Myocyte (in vitro differentiated cells): ENCODE measurements around the gene ITGAL. TPM values are rescaled to one million over a fixed set of nuclear protein-coding genes. Genes with fewer than 3 reads are reported as not detected.

ENCODE experiments used
- DNase-seq: peaks from one replicate; pipeline ENCODE4 v3.0.0-alpha.2; 2012; ENCODE audit warnings: low read depth
- microRNA-seq: library from miRNA; unstranded; fragments of <30 nt; microRNA quantifications from one replicate; pipeline ENCODE4, GENCODE V29; 2016
- total RNA-seq: library from RNA; depleted of rRNA; stranded (reverse); fragments of >200 nt; gene quantifications from 2 replicates; pipeline ENCODE4 v1.2.3, GENCODE V29; 2014

Gene ITGAL
- total RNA-seq, 1 donor from 2014 or later = not detected

DNA sequence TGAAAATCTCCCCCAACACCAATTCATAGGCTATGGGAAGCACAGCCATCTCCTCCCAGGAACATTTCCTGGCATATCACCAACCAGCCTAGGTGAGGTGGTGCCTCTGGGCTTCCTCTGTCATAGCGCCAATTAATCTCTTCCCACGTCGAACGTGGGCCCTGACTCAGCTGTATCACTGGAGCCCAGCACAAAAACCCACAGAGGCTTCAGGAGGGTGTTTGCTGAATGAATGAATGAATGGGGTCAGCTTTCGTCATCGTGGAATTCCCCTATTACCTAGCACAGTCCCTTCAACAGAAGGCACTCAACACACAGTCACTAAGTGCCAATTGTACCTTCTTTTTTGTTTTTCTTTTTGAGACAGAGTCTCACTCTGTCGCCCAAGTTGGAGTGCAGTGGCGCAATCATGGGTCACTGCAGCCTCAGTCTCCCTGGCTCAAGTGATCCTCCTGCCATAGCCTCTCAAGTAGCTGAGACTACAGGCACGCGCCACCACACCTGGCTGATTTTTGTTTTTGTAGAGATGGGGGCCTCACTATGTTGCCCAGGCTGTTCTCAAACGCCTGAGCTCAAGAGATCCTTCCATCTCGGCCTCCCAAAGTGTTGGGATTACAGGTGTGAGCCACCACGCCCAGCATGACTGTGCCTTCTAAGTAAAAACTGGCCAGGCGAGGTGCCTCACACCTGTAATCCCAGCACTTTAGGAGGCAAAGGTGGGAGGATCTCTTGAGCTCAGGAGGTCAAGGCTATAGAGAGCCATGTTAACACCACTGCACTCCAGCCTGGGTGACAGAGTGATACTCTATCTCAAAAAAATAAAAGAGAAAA, 94.8 kb downstream of the ITGAL start:
- DNase-seq = no peak

DNA sequence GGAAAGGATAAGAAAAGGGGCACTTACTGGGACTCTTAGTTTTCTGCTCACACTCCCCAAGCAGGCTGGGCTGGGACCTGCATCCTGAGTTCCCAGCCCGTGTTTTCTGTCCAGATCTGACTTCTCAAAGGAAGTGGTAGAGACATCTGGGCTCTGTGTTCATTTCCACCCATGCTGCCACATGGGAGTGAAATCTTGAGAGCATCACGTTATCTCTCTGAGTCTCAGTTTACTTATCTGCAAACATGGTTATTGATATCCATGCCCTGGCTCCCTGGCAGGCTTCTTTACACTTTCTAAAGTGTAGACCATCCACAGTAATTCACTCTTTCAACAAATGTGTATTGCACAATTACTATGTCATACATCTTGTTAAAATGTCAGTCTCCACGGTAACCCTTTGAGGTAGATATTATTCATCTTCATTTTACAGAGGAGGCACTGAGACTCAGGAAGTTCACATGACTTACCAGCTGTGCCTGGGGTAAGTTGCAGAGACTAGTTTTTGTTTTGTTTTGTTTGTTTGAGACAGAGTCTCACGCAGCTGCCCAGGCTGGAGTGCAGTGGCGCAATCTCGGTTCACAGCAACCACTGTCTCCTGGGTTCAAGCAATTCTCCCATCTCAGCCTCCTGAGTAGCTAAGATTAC, 95.6 kb downstream of the ITGAL start:
- DNase-seq = peak; percentile 74

DNA sequence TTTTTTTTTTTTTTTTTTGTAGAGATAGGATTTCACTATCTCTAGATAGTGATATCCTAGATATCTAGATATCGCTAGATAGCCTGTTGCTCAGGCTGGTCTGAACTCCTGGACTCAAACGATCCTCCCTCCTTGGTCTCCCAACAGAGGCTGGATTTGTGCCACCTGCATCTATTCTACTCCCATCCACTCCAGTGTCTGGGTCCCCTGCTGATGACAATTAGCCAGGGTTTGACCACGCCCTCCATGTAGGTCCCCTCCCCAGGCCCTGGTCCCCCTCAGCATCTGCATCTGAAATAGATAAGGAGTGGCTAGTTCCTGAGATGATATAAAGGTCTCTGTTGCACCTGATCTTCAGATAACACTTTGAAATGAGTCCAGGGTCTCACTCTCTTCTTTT, 96.7 kb downstream of the ITGAL start:
- no peak for DNase-seq

DNA sequence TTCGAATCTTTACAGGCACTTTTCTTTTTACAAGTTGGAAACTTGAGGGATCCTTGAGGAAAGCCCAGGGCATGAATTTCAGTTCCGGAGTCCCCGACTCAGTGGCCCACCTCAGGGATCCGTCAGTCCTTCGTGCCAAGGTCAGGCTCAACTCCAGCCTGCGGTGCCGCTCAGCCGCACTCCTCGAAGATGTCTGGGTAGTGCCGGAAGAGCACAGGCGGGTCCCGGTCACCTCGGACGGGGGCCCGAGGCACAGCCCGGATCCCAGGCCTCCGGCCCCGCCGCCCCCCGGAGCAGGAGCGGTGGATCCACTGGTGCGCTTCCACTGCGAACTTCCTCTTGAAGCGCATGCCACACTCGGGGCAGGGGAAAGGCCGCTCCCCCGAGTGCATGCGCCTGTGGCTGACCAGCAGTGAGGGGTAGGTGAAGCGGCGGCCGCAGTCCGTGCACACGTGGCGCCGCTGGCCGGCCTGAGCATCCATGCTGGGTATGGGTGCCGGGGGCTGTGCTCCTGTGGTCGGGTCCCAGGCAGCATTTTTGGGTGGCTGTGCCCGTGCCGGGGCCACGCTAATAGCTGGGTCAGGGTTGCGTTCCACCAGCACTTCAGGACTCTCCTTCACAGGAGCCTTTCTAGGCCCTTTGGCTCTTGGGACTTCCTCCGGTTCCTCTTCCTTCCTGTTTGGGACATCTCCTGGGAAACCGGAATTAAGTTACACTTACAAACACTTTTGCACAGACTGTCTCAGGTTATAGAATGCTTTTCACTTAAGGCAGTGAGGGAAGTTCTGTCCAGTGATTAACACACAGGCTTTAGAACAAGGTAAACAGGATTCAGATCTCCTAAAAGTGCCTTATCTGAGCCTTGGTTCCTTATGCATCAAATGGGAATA, 97.4 kb downstream of the ITGAL start:
- no peak for DNase-seq

DNA sequence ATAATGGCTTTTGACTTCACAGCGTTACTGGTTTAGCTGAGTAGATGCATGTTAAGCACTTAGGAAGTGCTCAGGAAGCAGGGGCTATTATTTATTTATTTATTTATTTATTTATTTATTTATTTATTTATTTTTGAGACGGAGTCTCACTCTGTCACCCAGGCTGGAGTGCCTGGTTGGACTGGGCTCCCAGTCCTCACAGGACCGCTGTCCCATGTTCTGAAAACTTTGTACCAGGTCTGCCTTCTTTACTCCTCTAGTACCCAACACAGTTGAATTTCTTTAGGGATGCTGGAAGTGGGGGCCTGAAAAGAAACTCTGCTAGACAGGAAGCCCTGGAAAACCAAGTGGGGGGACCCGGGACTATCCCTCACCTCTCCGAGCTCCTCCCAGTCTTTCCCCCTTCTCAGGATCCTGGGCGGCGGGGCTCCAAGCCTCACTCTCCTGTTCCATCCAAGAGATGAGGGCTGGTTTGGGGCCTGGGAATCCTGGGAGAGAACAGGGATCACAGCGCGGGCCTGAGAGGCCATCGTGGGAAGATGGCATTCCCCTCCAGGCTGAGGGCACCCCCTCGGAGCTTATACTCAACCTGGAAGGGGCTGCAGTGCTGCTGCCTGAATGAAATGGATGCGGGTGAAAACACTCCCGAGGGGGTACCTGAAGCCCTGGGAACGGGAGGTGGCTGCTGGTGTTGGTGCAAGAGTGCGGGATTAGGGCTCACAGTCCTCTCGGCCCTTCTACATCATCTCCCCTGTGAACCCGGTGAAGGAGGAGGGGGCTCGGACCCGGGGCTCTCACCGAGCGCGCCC, 98.3 kb downstream of the ITGAL start:
- peak; percentile 42 for DNase-seq

DNA sequence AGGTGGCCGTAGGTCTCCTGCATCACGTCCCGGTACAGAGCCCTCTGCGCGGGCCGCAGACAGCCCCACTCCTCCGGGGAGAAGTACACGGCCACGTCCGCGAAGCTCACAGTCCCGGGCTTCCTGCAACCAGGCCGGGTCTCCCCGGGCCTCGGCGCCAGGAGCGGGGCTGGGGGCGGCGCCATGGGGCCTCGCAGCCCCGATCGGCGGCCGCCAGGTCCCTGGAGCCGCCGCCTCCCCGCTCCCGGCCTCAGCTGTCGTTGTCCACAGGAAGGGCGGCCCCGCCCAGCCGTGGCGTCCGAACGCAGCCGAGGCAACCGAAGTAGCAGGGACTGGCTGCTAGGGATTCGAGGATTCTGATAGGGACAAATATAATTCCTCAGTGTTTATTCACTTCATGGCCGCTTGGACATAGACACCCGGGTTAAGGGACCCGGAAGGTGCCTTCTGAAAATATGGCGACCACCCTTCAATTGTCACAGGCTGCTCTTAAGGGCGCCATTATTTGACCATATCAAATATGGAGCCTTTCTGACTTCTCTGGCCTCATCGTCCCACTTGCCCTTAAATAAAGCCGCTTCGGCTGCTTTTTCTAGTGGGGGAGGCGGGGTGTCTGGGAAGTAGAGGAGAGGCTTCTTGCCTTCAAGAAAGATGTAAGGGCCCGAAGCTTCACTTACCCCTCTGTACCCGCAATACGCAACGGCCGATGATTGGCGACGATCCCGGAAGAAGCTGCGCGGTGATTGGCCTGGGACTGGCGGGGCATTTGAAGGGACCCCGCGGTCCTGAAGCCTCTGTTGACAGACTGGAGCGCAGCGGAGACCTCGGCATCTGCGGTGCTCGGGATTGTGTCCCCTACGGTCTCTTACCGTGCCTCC, 99.1 kb downstream of the ITGAL start, which contains the start of gene ZNF688:
Gene ZNF688 (minus strand): TSS at position 270 of the 878 bp plus-strand sequence. CDS start 85 bp downstream, at position 185.
- peak; percentile 98 for DNase-seq

Small RNAs within 50 kb of the gene (microRNA-seq; reads per million reads assigned to microRNA genes)
- not detected for gene MIR4518

Other genes starting within 250 kb of the ITGAL start
- 1.7 and 2.4 TPM in 2 replicates for gene NPIPB13, start 224.3 kb upstream of the ITGAL start, total RNA-seq
- 41.1 and 51.1 TPM in 2 replicates for gene CD2BP2, start 117.4 kb upstream of the ITGAL start, total RNA-seq
- gene TBC1D10B, start 102.2 kb upstream of the ITGAL start, total RNA-seq = 40.3 and 50.5 TPM in 2 replicates
- gene MYL11, start 97.9 kb upstream of the ITGAL start, total RNA-seq = 6,226 and 7,274 TPM in 2 replicates
- 0.13 TPM in 1 of 2 replicates, not detected in the other for gene SEPTIN1, start 90.2 kb upstream of the ITGAL start, total RNA-seq
- 13.2 and 20.8 TPM in 2 replicates for gene ZNF48, start 77.3 kb upstream of the ITGAL start, total RNA-seq
- 27.7 and 33.6 TPM in 2 replicates for gene ZNF771, start 65.1 kb upstream of the ITGAL start, total RNA-seq
- 8.6 and 12.5 TPM in 2 replicates for gene DCTPP1, start 42.7 kb upstream of the ITGAL start, total RNA-seq
- 6.8 and 7.8 TPM in 2 replicates for gene SEPHS2, start 26.9 kb upstream of the ITGAL start, total RNA-seq
- gene ZNF768, start 53.8 kb downstream of the ITGAL start, total RNA-seq = 38.4 and 56.8 TPM in 2 replicates
- gene ZNF747, start 62.1 kb downstream of the ITGAL start, total RNA-seq = 11.9 and 14.0 TPM in 2 replicates
- gene ZNF764, start 85.6 kb downstream of the ITGAL start, total RNA-seq = 8.4 and 9.0 TPM in 2 replicates
- 7.4 and 8.7 TPM in 2 replicates for gene ZNF688, start 99.0 kb downstream of the ITGAL start, total RNA-seq
- 8.0 and 8.7 TPM in 2 replicates for gene ZNF785, start 113.0 kb downstream of the ITGAL start, total RNA-seq
- 7.8 and 9.2 TPM in 2 replicates for gene ZNF689, start 137.6 kb downstream of the ITGAL start, total RNA-seq
- 13.0 and 13.7 TPM in 2 replicates for gene PRR14, start 178.2 kb downstream of the ITGAL start, total RNA-seq
- 24.6 and 25.1 TPM in 2 replicates for gene FBRS, start 185.7 kb downstream of the ITGAL start, total RNA-seq
- gene SRCAP, start 226.4 kb downstream of the ITGAL start, total RNA-seq = 13.9 TPM in 2 replicates